ENCODE results near the gene WDR81.
"Not testable (repeated sequence)": the region's sequence is repeated elsewhere in the genome, so short reads cannot be mapped to it uniquely, and the experiment has no call there.

DNA sequence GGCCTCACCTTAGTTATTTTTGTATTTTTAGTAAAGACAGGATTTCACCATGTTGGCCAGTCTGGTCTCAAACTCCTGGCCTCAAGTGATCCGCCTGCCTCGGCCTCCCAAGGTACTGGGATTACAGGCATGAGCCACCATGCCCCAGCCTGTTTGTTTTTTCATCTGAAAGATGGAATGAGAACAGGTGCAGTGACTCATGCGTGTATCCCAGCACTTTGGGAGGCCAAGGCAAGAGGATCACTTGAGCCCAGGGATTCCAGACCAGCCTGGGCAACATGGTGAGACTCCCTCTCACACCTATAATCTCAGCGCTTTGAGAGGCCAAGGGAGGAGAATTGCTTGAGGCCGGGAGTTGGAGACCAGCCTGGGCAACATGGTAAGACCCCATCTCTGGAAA, 24.6 kb upstream of the WDR81 start:
- TF ChIP-seq, protein P1, sequence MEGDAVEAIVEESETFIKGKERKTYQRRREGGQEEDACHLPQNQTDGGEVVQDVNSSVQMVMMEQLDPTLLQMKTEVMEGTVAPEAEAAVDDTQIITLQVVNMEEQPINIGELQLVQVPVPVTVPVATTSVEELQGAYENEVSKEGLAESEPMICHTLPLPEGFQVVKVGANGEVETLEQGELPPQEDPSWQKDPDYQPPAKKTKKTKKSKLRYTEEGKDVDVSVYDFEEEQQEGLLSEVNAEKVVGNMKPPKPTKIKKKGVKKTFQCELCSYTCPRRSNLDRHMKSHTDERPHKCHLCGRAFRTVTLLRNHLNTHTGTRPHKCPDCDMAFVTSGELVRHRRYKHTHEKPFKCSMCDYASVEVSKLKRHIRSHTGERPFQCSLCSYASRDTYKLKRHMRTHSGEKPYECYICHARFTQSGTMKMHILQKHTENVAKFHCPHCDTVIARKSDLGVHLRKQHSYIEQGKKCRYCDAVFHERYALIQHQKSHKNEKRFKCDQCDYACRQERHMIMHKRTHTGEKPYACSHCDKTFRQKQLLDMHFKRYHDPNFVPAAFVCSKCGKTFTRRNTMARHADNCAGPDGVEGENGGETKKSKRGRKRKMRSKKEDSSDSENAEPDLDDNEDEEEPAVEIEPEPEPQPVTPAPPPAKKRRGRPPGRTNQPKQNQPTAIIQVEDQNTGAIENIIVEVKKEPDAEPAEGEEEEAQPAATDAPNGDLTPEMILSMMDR (optimal IDR thresholded peaks at IDR 0.05 in 1 of 3, IDR thresholded peaks at IDR 0.05 in 1 of 3, conservative IDR thresholded peaks at IDR 0.05 in 1 of 3; ENCODE audit: extremely low read depth in 1 of 3, insufficient read depth in 2 of 3, low read length in 3 of 3): not testable (repeated sequence)
- TF ChIP-seq EZH2 (IDR thresholded peaks at IDR 0.05; ENCODE audit: low read length): not testable (repeated sequence)
